Measurements from ENCODE around the gene CYTH1.
"Not testable (repeated sequence)": the region's sequence is repeated elsewhere in the genome, so short reads cannot be mapped to it uniquely, and the experiment has no call there.

The CYTH1 gene

DNA sequence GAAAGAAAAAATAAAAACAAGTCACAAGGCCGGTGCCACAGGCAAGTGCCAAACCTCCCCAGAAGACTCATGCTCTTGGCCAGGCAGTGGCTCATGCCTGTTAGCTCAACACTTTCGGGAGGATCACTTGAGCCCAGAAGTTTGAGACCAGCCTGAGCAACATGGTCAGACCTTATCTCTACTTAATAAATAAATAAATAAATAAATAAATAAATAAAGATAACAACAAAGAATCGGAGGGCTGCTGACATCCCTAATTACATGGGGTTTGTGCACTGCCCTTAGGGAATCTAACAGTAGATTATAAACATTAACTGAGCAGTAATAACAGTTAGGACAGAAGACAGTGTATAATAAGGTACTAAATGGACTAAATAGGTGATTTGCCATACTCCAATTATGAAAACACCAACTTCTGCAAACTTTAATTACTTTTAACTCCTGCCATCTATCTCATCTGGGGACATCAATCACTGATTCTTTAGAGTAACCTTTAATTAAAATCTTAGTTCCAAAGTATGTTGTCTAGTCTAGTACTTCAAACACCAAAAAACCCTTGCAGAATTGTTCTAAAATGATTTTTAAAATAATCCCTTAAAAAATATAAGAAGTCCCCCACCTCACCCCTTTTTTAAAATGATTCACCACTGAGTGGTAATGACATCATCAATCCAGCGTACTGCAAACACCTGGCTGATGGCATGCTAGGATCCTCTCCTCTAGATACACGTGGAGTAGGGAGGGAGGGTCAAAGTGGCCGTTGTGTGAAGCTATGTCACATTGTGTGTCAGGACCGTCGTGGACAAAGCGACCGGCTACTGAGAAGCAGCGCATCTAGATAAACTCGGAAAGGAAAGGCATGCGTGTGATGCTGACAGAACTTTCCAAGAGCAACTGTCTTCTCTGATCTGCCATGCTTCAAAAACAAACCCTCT, 28.5 kb downstream of the CYTH1 start:
- DNase-seq = no peak

DNA sequence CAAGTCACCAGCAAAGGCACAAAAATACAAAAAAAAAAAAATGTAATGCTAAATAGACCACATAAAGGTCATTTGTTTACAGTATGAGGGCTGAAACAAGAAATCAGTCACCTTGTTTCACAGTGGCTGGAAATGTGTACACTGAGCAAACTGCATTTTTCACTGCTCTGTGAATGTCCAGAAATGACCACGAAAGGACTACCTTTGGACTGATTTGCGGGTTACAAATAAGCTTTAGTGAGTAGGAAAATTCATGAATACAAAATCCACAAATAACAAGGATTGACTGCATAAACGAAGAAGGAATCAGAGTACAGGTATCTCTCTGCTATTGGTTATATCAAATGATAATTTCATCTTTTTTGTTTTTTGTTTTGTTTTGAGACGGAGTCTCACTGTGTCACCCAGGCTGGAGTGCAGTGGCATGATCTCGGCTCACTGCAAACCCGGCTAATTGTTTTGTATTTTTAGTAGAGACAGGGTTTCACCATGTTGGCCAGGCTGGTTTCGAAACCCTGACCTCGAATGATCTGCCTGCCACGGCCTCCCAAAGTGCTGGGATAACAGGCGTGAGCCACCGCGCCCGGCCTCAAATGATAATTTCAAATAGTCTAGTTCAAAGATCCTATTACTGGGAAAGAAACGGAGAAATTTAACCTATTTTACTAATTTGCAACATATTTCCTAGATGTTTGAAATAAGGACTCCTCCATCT, 30.5 kb downstream of the CYTH1 start:
- DNase-seq = no peak

DNA sequence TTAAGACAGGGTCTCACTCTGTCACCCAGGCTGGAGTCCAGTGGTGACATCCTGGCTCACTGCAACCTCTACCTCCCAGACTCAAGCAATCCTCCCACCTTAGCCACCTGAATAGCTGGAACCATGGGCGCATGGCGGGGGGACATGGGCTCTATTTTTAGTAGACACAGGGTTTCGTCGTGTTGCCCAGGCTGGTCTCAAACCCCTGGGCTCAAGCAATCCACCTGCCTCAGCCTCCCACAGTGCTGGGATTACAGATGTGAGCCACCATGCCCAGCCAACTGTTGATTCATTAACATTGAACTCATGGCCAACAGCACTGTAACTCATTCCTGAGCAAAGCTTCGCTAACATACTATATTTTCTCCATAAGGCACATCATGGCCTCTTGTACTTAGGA, 31.1 kb downstream of the CYTH1 start:
- DNase-seq = not testable (repeated sequence)

DNA sequence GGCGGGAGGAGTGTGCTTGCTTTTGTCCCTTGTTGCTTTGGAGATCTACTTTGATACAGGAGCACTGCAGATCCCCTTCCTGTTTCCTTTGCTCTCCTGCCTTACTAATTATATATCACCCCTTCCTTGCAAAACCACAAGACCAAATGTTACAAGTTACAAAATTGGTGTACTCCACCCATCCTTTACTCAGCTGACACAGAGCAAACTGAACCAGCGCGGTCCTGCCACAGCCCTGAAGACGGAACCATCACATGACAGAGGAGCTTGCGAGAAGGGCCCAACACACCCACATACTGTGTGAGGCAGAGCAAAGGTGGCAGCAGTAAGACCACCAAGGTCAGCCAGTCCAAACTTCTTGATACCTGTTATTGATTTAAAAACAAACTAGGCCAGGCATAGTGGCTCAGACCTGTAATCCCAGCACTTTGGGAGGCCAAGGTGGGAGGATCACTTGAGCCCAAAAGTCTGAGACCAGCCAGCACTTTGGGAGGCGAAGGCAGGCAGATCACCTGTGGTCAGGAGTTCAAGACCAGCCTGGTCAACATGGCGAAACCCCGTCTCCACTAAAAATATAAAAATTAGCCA, 33.2 kb downstream of the CYTH1 start:
- DNase-seq = peak; percentile 33

DNA sequence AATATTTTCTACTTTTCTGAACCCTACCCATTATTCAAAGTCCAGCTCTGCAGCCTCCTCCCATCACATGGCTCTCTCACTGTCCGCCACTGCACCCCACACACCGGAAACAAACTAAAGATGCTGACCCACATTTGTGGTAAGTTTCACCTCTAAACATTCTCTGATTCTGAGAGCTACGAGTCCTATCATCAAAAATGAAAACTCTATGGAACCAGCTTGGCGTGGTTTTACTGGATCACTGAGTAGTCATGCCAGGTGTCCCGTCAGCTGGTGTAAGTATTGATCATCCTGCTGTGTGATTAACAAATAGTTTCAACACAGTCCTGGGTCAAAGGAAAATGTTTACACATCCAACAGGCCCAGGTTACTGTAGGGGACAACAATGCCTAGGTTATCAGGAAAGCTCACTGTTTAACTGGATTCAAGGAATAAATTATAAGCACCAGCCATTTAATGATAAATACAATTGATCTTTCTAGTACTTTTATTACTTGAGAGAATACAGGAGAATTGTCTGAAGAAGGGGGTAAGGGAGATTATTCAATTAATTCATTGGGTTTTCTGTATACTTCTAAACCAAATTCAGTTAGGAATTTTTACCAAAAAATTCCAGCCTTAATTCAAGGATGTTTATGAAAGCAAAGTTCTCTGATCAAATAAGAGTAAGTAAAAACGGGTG, 33.9 kb downstream of the CYTH1 start:
- DNase-seq = peak; percentile 64

DNA sequence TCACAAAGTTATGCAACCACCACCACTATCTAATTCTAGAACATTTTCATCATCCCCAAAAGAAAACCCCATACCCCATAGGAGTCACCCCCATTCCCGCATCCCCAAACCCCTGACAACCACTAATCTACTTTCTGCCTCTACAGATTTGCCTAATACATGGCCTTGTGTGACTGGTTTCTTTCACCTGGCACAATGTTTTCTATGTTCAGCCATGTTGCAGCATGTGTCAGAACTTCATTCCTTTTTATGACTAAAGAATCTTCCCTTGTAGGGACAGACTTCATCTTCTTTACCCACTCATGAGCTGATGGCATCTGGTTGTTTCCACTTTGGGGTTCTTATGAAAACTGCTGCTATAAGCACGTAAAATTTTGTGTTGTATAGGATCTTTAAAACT, 34.6 kb downstream of the CYTH1 start:
- DNase-seq = no peak

DNA sequence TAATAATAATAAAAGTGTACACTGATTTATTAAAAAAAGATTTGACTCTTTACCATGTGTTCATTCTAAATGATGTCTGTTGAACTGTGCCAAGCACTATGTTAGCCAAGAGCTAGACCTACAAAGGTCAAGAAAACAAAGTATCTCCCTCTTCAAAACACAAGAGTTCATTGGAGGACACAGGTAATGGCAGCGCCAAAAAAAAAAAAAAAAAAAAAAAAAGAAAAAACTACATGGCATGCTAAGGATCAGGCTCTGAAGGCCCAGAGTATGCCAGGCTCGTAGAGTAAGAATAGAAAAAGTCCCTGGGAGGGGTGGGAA, 35.2 kb downstream of the CYTH1 start:
- DNase-seq = no peak

DNA sequence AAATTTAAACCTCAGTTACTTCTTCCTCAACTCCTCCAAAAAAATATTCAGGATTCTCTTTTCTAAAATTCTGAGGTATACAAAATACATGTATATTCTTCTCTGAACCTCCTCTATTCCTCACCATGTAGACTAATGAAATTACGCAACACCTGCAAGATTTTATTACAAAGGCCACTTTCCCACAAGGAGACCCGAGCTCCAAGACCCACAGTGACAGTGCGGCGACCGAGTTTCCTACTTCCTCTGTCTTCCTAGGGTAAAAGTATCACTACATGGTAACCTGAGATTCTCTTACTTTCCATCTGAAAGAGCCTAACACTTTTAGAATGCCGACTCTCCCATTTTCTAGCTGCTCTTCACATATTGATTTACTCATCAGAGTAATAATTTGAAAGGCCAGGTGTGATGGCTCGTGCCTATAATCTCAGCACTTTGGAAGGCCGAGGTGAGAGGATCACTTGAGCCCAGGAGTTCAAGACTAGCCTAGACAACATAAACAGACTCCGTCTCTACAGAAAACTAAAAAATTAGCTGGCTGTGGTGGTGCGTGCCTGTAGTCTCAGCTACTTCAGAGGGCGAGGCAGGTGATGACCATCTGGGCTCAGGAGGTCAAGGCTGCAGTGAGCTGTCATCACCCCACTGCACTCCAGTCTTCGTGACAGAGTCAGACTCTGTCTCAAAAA, 35.7 kb downstream of the CYTH1 start:
- DNase-seq = peak; percentile 19

DNA sequence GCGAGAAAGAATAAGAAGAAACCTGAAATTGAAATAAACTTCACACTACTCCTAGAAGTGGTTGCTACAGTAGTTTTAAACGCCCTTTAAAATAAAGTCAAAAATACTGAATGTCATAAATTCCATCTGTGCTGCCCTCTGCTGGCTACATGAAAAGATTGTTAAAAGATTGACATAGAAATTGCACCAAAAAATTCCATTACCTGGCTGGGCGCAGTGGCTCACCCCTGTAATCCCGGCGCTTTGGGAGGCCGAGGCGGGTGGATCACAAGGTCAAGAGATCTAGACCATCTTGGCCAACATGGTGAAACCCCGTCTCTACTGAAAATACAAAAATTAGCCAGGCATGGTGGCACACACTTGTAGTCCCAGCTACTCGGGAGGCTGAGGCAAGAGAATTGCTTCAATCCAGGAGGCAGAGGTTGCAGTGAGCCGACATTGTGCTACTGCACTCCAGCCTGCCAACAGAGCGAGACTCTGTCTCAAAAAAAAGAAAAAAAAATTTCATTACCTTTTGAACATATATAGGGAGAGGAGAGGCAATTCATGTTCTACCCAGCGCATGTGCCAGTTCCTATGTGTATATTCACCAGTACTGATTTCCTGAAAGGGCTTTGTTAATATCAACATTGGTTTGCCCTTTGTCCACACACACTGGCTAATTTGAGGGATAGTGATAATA, 36.5 kb downstream of the CYTH1 start:
- DNase-seq = peak; percentile 16

DNA sequence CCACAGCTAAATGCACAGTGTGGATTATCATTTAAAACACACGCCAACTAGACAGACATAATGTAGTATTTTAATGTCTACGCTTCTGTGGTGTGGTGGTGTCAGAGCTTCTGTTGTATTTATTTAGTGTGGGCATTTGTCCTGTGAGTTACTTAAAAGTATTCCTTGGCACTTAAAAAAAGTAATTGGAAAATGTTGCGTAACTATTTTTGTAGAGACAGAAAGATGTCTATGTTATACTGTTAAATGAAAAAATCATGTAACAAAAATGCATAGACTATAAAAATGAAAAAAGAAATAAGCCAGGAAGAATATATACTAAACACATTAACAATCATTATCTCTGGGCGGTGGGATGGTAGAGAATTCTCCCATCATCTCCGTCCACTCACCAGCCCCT, 39.2 kb downstream of the CYTH1 start:
- DNase-seq = no peak

DNA sequence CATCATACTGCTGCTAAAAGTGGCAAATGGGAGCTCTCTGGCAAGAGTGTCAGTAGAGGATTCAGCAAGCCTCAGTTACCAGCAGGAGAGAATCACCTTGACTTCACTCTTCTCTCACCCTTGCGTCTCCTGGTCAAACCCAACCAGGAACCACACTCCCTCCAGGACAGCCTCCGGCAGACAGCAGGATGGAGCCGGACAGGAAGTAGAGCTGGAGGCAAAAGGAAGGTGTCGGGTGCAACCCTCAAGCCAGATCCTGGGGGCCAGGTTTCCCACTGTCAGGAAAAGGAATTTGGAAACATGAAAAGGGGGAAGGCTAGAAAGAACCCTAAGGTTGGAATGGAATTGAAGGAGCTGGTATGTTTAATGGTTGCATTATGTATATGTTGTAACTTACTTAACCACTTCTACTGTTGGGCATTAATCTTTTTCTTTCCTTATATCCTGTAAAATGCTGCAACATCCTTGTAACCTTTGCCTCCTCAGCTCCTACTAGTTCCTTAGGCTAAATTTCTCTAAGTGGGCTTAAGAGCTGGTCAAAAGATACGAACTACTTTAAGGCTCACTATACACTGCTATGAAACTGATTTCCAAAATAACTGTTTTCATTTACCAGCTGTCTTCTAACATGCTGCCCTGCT, 40.3 kb downstream of the CYTH1 start:
- no peak for DNase-seq

DNA sequence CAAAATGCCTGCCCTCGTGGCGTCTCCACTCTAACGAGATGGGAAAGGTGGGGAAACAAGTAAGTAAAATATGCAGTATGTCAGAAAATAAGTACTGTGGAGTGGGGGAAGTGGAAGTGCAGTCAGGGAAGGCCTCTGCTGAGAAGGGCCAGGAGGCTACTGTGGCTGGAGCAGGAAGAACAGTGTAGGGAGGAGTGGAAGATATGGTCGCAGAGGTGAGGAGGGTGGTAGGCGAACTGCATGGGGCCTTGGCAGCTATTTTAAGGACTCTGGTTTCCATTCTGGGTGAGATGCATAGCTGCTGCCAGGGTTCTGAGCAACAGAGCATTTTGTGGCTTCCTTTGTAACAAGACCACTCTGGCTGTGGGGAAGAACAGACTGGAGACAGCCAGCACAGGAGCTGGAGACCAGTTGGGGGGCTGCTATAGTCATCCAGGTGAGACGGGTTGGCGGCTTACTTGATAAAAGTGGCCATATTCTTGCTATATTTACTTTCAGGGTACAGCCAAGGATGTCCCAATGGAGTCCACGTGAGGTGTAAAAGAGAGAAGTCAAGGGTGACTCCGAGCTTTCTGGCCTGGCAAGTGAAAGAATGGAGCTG, 42.6 kb downstream of the CYTH1 start:
- no peak for DNase-seq

DNA sequence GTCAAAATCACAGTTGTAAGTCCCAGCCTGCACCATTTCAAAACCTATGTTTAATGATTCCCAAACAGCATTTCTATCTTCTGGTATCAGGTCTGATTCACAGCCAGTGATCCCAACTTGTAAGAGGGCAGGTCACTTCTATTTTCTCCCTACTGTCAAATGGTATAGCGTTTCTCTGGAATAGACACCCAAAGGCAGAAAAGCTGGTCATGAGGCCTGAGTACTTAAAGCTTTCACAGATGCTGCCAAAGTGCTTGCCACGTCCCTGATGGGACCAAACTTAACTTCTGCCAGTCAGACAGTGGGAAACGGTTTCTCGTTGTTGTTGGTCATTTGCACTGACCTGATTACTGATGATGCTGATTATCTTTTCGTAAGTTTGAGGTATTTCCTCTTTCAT, 43.4 kb downstream of the CYTH1 start:
- DNase-seq = no peak

DNA sequence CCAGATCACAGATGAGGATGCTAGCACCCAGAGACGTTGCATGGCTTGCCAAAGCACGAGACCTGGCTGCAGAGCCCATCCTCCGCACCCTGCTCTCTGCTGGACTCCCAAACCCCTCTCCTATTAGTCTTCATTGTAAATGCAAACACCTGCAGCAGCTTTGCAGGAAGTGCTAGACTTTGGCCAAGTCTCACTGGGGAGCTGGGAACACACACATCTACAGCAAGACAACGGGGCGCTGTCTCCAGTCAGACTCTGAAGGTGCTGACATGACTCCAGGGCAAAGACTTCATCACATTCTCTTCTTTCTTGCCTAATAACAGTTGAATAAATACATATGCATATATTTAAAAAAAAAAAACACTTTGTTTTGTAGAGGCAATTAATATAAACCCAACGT, 43.8 kb downstream of the CYTH1 start:
- DNase-seq = peak; percentile 73

DNA sequence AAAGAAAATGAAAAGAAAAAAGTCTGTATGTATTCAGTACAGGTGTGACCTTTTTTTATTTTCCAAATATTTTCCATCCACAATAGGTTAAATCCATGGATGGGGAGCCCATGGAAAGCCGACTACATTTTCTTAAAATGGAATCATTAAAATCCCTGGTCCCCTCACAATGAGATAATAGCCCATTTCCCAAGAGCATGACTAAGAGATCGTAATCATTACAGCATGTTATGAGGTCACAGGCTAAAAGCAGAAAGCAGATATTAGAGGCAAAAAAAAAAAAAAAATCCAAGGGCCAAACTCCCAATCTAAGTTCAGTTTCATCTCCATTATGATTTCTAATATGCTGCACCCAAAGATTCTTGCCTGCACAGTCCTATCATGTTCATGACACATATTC, 44.7 kb downstream of the CYTH1 start:
- peak; percentile 55 for DNase-seq

DNA sequence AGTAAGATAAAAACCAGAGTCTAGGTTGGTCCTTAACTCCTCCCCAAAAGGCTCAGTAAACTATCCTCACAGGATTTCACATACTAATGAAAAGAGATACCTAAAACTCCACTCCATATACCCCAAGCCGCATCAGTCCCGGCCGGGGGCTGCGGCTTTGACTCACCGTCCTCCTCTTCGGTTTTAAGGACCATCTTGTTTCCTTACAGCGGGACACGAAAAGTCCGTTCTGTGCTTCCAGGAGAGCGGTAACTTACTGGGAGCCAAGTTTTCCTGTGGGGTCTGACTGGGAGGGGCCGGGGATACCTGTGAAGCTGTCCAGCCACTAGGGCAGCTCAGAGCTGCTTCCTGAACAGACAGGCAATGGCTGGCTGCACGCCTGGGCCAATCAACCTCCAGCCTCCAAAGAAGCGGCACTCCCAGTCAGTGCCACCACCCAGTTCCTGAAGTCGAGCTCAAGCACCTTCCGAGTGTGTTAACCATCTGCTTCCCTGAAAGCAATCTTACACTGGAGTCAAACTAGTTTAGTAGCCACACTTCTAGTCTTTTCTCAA, 45.5 kb downstream of the CYTH1 start:
- peak; percentile 82 for DNase-seq

DNA sequence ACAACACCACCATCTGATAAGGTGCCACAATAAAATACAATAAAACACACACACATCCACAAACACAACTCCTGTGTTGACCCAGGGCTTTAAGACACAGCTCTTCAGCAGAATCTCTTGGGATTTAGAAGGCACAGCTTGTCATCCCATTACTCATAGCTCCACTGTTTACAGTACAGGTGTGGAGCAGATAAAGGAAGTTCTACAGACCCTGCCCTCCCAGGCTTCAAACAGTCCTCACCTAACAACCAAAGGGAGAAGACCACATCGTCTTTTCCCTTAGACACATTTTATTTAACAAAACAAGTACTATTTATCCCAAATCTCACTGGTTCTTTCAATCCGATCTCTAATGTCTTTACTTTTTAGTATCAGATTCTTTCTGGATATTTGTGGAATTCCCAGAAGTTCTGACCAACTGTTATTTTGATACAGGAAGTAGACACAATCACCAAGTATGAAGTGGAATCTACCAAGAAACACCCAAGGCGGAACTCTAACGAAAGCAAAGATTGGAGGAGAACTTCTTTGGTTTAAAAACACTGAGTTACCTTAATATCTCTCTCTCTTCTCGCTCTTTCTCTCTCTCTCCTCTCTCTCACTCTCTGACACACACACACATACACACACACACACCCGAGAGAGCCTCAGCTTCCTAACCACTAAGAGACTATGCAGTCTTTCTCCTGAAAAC, 46.1 kb downstream of the CYTH1 start:
- peak; percentile 50 for DNase-seq

DNA sequence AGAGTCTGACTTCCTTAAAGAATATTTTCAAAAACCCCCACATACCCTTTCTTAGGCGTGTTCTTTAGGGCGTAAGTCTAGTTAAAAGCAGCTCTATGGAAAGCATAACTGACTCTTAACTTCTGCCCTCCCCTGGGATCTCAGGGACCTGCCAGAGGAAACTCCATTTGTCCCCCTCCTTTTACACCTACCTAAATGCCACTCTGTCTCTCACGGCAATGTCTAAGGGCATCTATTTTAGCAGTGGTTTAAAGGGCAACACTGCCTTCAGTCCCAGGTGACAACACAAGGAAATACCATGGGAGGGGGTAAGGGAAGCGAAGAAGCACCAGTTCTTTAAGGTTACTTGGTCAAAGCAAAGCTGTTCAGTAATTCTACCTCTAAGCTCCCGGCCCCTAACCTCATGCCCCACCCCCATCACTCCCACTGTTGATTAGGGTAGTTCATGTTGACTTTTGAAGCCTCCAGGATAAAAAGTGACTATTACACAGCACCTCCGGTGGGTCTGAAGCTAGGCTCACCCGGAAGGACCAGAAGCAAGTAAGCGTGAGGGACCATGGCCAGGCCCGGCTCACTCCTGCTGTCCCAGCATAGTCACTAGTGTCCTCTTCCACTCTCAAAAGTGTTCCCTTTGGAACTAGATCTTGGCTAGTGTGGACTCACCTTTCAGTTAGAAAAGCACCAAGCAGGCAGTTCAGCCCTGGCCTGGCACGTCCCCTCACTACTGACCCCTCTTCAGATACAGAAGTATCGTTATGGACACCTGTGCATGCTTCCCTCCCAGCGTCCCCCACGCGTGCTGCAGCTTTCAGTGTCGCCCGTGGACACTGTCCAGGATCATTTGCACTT, 47.1 kb downstream of the CYTH1 start:
- no peak for DNase-seq

DNA sequence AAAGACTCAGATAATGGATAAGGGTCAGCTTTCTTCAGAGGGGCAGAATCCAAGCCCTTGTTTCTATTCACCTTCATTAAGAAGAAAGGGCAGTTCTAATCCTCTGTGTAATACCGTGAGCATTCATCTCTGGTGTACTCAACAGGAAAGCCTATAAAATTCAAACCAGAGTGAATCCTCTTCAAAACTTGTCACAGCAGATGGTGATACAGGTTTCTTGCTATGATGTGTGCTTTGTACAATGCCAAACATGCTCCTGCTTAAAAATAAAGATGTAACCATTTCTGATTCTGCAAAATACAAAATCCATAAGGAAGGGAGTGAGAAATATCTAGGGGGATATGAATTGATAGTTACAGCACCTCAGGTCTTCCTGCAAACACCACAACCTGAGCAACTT, 49.7 kb downstream of the CYTH1 start:
- DNase-seq = no peak
